ENCODE measurements around the gene DNAH14.
"Not testable (repeated sequence)": the region's sequence is repeated elsewhere in the genome, so short reads cannot be mapped to it uniquely, and the experiment has no call there.

DNAH14 gene

DNA sequence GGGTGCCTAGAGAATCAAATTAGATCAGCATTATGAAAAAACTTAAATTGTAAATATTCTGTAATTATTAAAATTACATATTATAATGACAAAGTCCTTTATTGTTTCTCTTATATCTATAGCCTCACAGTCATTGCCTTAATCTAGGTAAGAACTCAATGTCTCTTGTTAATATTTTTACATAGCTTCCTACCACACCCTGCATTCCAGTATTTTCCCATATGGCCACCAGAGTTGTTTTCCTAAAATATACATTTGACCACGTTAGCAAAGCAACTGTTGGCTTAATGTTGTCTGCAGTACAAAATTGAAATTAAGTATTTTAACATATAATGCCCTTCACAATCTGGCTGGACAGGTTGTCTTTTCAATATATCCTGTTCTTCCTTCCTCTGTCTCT lies 230.3 kb downstream of the DNAH14 start:
- DNase-seq = no peak

- not testable (repeated sequence) for DNase-seq
Measured at GRCh38 chr1:225177409-225177808, 247.9 kb downstream of the DNAH14 start.

GRCh38 chr1:225179686-225180085 lies 250.2 kb downstream of the DNAH14 start:
- no peak for DNase-seq

GRCh38 chr1:225182716-225183115 lies 253.2 kb downstream of the DNAH14 start:
- no peak for DNase-seq

- no peak for DNase-seq
Measured at GRCh38 chr1:225191199-225191753, 261.8 kb downstream of the DNAH14 start.

DNA sequence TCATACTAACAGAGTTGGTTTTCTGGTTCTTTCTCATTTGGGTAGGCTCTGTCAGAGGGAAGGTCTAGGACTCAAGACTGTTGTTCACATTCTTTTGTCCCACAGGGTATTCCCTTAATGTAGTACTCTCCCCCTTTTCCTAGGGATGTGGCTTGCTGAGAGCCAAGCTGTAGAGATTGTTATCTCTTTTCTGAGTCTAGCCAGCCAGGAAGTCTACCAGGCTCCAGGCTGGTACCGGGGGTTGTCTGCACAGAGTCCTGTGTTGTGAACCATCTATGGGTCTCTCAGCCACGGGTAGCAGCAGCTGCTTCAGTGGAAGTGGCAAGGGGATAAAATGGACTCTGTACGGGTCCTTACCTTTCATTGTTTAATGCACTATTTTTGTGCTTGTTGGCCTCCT lies 272.0 kb downstream of the DNAH14 start:
- DNase-seq = no peak

GRCh38 chr1:225207791-225208190 lies 278.3 kb downstream of the DNAH14 start:
- DNase-seq = no peak

GRCh38 chr1:225209153-225209552 lies 279.7 kb downstream of the DNAH14 start:
- DNase-seq = no peak

GRCh38 chr1:225210180-225210579 lies 280.7 kb downstream of the DNAH14 start:
- DNase-seq = not testable (repeated sequence)

- not testable (repeated sequence) for DNase-seq
Measured at GRCh38 chr1:225211694-225212442, 282.4 kb downstream of the DNAH14 start.

DNA sequence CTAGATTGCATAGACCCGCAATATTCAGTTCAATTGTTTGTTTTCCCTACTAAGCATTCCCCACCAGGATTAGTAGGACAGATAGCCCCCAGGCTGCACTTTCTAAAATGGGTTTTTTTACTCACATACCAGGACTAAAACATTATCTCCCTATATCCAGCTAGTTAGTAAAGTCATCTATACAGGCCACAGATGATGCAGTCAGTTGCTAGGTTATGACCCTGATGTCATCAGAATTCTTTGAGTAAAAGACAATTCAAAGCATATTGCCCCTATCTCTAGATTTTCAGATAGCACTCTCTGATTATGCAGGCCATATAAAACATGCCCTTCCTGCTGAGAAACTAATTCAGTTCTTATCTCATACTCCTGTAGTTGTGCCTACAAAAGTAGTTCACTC lies 294.8 kb downstream of the DNAH14 start:
- no peak for DNase-seq

DNA sequence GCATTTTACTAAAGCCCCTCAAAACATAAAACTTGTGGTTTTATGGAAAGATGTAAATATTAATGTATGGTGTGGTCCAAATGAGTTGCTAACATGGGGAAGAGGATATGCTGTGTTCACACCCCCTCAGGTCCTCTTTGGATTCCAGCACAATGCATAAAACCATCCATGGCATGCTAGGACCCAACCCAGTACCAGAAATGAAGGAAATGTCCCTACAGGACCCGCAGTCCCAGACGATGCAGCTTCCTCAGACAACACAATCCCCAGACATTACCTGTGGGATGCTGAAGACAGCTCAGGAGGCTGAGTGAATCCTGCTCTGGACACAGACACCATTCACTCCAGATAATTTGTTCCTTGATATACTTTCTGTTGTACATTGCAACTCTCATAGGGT lies 296.2 kb downstream of the DNAH14 start:
- DNase-seq = no peak

DNA sequence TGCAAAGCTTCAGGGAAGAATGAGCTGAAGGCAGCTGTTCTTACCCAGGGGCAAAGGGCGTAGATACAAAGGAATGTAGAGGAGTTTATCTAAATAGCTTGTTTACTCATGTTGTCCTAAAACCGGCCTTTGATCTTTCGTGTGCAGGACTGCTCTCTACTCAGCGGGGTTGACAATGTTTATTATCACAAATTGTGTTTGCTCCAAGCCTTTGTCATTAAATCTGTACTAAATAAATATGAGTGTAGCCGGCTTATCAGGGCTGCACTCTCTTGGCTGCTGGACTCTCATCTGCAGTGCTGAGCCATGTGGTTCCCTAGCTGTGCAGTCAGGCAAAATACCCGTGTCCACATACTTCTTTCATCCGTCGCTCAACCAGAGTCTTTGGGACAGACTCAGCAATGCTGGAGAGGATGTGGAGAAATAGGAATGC lies 299.4 kb downstream of the DNAH14 start:
- no peak for DNase-seq

- not testable (repeated sequence) for DNase-seq
Measured at GRCh38 chr1:225229429-225229828, 300.0 kb downstream of the DNAH14 start.

- DNase-seq = no peak
Measured at GRCh38 chr1:225230483-225230882, 301.0 kb downstream of the DNAH14 start.

DNA sequence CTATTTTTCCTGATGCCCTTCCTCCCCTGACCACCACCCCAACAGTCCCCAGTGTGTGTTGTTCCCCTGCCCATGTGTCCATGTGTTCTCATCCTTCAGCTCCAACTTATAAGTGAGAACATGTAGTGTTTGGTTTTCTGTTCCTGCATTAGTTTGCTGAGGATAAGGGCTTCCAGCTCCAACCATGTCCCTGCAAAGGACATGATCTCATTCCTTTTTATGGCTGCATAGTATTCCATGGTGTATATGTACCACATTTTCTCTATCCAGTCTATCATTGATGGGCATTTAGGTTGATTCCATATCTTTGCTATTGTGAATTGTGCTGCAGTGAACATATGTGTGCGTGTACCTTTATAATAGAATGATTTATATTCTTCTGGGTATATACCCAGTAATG lies 303.5 kb downstream of the DNAH14 start:
- not testable (repeated sequence) for DNase-seq

DNA sequence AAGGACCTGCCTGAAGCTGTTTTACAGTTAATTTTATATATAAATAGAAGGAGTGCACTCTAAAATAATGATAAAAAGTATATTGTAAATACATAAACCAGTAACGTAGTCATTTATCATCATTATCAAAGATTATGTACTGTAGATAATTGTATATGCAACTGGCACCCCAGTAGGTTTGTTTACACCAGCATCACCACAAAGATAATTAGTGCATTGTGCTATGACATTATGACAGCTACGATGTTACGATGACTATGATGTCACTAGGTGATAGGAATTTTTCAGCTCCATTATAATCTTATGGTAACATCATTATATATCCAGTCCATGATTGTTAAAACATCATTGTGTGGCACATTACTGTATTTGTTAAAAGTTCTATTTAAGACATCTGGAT lies 313.1 kb downstream of the DNAH14 start:
- no peak for DNase-seq

- DNase-seq = no peak
Measured at GRCh38 chr1:225250432-225250831, 321.0 kb downstream of the DNAH14 start.

- no peak for DNase-seq
Measured at GRCh38 chr1:225253173-225253572, 323.7 kb downstream of the DNAH14 start.

GRCh38 chr1:225253784-225254183 lies 324.3 kb downstream of the DNAH14 start:
- no peak for DNase-seq

GRCh38 chr1:225254676-225255075 lies 325.2 kb downstream of the DNAH14 start:
- DNase-seq = no peak

DNA sequence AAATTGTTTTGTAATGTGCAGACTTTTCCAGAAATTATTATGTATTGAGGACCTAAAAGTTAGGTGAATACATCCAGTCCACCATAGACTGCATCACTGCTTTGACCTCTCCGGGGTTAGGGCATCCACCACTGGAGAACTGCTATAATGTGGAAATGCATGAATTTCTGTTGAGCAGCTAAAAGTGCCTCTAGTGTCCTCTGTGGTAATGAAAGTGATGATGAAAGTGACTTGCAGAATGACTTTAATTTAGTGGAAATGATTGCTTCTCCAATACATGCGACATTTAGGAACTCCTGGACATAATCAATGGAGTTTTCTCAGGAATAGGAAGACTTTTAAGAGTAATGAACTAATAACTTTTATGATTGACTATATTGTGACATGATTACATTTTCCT lies 327.6 kb downstream of the DNAH14 start:
- no peak for DNase-seq

DNA sequence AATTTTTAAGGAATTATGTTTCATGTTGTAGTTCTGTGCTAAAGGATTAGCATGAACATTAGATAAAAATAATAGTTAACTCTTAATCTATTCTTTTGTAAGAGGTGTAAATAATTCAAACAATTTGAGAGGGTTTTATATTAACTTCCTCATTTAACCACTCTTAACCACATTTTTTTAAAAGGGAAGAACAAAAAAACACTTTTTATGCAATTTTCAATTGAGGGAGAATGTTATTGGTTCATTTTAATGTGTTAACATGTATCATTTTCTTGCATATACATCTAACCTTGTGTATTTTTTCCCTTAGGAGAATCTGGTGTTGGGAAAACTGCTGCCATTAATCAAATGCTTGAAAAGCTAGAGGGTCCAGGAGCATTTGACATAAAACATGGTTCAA lies 329.3 kb downstream of the DNAH14 start:
- DNase-seq = no peak

- no peak for DNase-seq
Measured at GRCh38 chr1:225259542-225259941, 330.1 kb downstream of the DNAH14 start.

DNA sequence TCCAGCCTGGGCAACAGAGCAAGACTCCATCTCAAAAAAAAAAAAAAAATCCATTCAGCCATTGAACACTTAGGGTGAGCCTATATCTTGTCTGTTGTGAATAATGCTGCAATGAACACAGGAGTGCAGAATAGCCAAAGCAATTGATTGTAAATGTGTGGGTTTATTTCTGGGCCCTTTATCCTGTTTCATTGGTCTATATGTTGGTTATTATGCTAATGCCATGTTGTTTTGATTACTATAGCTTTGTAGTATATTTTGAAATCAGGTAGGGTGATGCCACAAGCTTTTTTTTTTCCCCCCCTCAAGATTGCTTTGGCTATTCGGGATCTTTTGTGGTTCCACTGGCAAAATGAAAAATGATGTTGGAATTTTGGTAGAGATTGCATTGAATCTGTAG lies 330.8 kb downstream of the DNAH14 start:
- DNase-seq = no peak
